BE2C (cell line): ENCODE data around the gene LRRC4B.
"Not testable (repeated sequence)": the region's sequence is repeated elsewhere in the genome, so short reads cannot be mapped to it uniquely, and the experiment has no call there.

ENCODE experiments used
- DNase-seq: peaks from one replicate; pipeline ENCODE4 v3.0.0-alpha.2; 2020
- H3K27me3 ChIP-seq: fragments of 250-450 bp; sonication (Bioruptor Pico); 2 replicates; pipeline ENCODE4 v1.5.1; 2020; ENCODE audit warnings: mild to moderate bottlenecking
- H3K36me3 ChIP-seq: fragments of 250-450 bp; sonication (Bioruptor Pico); 2 replicates; pipeline ENCODE4 v1.5.1; 2020; ENCODE audit warnings: mild to moderate bottlenecking
- H3K4me1 ChIP-seq: fragments of 250-450 bp; sonication (Bioruptor Pico); 2 replicates; pipeline ENCODE4 v1.5.1; 2020
- H3K4me3 ChIP-seq: 2 replicates; pipeline ENCODE4 v1.5.1; 2011; ENCODE audit warnings: low read depth, low read length
- H3K9me3 ChIP-seq: fragments of 250-450 bp; sonication (Bioruptor Pico); 2 replicates; pipeline ENCODE4 v1.5.1; 2020
- CTCF ChIP-seq: IDR thresholded peaks from 2 replicates; pipeline ENCODE4 v1.5.1; 2012; ENCODE audit warnings: mild to moderate bottlenecking, low read depth, low read length

LRRC4B gene

DNA sequence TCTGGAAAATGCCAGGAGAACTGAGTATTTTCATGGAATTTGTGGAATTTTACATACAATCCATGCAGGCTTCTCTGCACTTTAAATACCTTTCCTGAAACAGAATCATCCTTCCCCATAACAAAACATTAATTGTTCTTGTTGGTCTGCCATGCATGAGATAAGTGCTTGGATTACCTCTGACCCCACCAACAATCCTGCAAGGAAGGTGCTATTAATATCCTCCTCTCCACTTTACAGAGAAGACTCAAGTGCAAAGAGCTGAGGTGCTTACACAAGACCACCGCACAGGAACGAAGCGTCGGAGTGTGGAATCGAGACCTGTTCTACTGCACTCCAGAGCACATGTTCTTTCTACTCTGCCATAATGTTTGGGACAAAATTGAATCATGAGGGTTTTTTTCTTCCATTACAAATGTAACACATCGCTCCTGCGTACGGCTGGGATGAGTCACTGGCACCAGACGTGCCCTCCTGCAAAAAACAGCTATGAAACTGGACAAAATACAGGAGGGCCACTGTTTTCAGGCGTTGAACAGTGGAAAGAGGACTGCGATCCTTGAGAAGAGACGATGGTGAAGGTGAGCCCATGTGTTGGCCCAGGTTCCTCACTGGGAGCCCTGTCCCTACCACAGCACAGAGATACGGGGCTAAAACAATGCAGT, 12.9 kb upstream of the LRRC4B start:
- TF ChIP-seq CTCF = no peak
- DNase-seq = no peak
- H3K4me1 ChIP-seq = no peaks in the 10 kb centered on the region
- H3K27me3 ChIP-seq = no peaks in the 10 kb centered on the region
- H3K36me3 ChIP-seq = no peaks in the 10 kb centered on the region
- no peaks in the 10 kb centered on the region for H3K9me3 ChIP-seq
- no peak overlapping the region for H3K4me3 ChIP-seq

- Histone ChIP-seq H3K4me3 (no peak overlapping the region), H3K36me3 (no peaks in the 10 kb centered on the region), H3K4me1 (no peaks in the 10 kb centered on the region), H3K9me3 (no peaks in the 10 kb centered on the region), H3K27me3 (no peaks in the 10 kb centered on the region)
- TF ChIP-seq CTCF = no peak
- DNase-seq = no peak
Measured at GRCh38 chr19:50580240-50580639, 12.0 kb upstream of the LRRC4B start.

DNA sequence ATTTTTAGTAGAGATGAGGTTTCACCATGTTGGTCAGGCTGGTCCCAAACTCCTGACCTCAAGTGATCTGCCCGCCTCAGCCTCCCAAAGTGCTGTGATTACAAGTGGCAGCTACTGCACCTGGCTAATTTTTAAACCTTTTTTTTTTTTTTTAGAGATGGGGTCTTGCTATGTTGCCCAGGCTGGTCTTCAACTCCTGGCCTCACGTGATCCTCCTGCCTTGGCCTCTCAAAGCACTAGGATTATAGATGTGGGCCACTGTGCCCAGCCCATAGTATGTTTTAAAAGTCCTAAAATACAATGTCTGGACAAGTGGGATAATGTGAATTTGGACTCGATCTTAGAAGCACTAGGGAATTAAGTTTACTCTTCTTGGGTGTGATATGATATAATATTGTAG, 8.5 kb upstream of the LRRC4B start:
- not testable (repeated sequence) for H3K4me1 ChIP-seq, H3K9me3 ChIP-seq, H3K4me3 ChIP-seq, H3K36me3 ChIP-seq, H3K27me3 ChIP-seq, DNase-seq

- no peak for DNase-seq
- Histone ChIP-seq H3K4me1 (no peaks in the 10 kb centered on the region), H3K9me3 (no peaks in the 10 kb centered on the region), H3K4me3 (no peak overlapping the region), H3K27me3 (peaks cover 7% of the 10 kb centered on the region), H3K36me3 (no peaks in the 10 kb centered on the region)
- TF ChIP-seq CTCF = no peak
Measured at GRCh38 chr19:50573741-50574461, 5.7 kb upstream of the LRRC4B start.

DNA sequence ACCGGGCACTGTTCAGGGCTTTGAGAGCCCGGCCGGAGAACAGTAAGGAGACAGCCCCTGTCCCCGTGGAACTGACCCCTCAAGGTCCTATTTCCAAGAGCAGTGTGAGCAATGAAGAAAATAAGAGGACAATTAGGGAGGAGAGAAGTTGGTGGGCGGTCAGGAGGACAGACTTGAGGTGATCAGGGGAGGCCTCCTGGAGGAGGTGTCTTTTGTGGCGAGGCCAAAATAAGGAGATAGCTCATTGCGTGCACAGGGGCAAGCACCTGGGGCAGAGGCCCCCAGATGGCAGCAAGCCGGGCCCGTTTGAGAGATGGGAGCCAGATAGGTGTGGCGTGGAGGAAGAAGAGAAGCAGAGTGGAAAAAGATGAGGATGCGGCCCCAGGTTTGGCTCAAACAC, 2.8 kb upstream of the LRRC4B start:
- Histone ChIP-seq H3K4me3 (no peak overlapping the region), H3K4me1 (no peaks in the 10 kb centered on the region), H3K27me3 (peaks cover 19% of the 10 kb centered on the region), H3K9me3 (no peaks in the 10 kb centered on the region), H3K36me3 (no peaks in the 10 kb centered on the region)
- TF ChIP-seq CTCF = no peak
- DNase-seq = no peak

DNA sequence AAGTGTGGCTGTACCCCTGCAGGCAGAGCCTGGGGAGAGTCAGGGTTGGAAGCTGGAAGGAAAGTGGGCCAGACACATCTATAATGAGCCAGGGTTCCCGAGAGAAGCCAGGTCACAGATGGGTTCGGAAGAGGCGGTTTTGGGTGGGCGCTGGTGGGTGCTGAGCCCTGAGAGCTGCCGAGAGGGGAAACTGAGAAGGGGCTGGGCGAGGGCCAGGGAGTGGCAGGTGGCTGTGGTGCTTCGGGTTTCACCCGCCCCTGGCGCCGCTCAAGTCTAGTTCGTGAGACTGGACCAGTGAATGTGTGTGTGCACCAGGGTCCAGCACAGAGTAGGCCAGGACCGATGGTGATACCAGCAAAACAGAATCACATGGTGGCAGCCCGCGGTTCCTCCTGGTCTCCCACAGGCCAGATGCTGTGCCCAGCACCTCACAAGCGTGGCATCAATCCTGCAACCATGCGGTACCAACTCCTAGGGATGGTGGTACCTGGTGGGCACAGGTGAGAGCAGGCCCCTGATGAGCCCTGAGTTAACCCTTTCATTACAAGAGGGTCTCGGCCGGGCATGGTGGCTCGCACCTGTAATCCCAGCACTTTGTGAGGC, 1.8 kb upstream of the LRRC4B start:
- no peak overlapping the region for H3K4me3 ChIP-seq
- no peak for DNase-seq
- TF ChIP-seq CTCF = no peak
- no peaks in the 10 kb centered on the region for H3K36me3 ChIP-seq
- peaks cover 29% of the 10 kb centered on the region for H3K27me3 ChIP-seq
- H3K4me1 ChIP-seq = no peaks in the 10 kb centered on the region
- H3K9me3 ChIP-seq = no peaks in the 10 kb centered on the region
